Inferior parietal cortex (tissue), 1 donor: ENCODE results near the gene FKBP2.
A peak's percentile ranks its signal among the peaks of the same experiment; 100 is the strongest.

Source experiments
- DNase-seq: peaks from one replicate; pipeline ENCODE4 v3.0.0-alpha.2; 2016; ENCODE audit errors: extremely low spot score

FKBP2 gene

GRCh38 chr11:64284962-64285884 is 44.3 kb downstream of the FKBP2 start, which contains the start of gene GPR137:
GPR137 (plus strand) TSS chr11:64285848; CDS start chr11:64286525, 677 bp downstream.
- peak; percentile 84 for DNase-seq

DNA sequence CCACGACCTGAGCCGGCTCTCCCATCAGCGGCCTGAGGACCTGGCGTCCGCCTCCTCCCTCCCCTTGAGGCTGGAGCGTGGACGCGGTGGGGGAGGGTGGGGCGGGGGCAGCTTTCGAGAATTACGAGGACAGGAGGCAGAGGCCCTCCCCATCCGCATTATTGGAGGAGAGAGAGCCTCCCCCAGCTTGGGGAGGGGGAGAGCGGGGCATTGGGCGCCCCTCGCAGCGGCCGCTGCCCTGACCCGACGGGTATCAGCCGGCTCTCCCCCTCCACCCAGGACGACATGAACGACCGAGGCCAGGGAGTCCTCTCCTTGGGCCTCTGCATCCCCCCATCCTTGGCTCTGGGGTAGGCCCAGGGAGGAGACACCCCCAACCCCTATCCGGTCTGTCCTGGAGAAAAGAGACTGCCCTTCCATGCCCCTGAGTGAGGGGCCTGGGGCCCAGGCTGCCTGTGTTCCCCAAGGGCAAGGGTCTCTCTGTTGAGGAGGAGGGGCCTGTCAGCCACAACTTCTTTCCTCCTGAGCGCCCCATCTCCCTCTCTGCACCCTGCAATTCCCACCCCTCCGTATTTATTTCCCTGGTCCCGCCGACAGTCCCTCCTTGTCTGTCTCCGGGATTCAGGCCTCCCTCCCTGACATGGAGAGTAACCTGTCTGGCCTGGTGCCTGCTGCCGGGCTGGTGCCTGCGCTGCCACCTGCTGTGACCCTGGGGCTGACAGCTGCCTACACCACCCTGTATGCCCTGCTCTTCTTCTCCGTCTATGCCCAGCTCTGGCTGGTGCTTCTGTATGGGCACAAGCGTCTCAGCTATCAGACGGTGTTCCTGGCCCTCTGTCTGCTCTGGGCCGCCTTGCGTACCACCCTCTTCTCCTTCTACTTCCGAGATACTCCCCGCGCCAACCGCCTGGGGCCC is 45.2 kb downstream of the FKBP2 start:
- DNase-seq: no peak

DNA sequence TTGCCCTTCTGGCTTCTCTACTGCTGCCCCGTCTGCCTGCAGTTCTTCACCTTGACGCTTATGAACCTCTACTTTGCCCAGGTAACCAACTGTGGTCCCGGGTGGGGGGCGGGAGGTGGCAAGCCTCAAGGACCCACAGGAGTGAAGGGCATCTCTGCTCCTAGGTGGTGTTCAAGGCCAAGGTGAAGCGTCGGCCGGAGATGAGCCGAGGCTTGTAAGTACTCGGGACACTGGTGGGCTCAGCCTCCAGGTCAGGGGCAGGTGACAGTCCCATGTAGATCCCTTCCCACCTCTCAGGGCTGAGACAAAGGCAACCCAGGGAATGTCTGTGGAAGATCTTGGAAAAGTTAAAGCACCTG is 45.9 kb downstream of the FKBP2 start:
- DNase-seq: no peak

DNA sequence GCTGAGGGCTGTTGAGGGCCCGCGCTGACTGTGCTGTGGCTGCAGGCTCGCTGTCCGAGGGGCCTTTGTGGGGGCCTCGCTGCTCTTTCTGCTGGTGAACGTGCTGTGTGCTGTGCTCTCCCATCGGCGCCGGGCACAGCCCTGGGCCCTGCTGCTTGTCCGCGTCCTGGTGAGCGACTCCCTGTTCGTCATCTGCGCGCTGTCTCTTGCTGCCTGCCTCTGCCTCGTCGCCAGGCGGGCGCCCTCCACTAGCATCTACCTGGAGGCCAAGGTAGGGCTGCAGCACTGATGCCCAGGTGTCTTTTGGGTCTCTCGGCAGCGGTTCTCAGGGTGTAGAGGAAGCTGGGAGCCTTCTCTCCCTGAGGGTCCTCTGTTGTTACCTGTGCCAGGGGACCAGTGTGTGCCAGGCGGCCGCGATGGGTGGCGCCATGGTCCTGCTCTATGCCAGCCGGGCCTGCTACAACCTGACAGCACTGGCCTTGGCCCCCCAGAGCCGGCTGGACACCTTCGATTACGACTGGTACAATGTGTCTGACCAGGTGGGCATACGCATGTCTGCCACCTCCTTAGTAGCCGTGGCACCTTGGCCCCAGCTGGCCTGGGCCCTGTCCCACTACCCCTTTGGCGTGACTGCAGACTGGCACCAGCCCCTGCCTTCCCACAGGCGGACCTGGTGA is 46.9 kb downstream of the FKBP2 start:
- no peak for DNase-seq

DNA sequence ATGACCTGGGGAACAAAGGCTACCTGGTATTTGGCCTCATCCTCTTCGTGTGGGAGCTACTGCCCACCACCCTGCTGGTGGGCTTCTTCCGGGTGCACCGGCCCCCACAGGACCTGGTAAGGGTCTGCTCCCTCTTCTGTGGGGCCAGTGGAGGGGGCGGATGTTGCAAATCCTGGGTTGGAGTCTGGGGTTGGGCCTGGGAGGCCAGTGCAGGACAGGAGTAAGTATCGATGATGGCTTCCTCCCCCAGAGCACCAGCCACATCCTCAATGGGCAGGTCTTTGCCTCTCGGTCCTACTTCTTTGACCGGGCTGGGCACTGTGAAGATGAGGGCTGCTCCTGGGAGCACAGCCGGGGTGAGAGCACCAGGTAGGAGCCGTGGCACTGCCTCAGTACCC is 47.5 kb downstream of the FKBP2 start:
- no peak for DNase-seq

GRCh38 chr11:64289002-64289564 is 48.2 kb downstream of the FKBP2 start:
- no peak for DNase-seq

- DNase-seq: no peak
These were observed 49.7 kb downstream of the FKBP2 start for GRCh38 chr11:64290352-64291261.

DNA sequence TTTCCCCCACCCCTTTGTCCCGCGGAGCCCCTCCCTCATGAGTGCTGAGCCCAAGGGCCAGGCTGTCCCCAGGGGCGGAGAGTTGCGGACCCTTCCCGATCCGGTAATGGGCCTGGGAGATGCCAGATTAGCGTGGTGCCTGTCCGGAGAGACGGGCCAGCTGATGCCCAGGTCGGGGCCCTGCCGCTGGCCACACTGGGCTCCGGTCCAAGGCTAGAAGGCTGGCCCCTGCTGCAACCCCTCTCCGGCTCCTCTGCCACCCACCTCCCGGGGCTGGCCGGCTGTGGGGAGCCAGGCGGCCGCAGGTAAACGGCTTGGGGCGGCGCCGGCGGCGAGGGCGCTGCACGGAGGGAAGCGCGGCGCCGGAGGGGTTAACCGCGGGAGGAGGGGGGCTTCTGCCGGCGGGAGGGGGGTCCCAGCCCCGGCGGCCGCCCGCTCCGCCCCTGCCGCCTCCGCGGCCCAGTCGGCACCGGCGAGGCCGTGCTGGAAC is 50.4 kb downstream of the FKBP2 start, which contains the start of gene KCNK4:
TSS of gene KCNK4 (plus strand) at position 41 of the 490 bp plus-strand sequence. CDS start 1,717 bp downstream, outside the sequence.
- DNase-seq: no peak

DNA sequence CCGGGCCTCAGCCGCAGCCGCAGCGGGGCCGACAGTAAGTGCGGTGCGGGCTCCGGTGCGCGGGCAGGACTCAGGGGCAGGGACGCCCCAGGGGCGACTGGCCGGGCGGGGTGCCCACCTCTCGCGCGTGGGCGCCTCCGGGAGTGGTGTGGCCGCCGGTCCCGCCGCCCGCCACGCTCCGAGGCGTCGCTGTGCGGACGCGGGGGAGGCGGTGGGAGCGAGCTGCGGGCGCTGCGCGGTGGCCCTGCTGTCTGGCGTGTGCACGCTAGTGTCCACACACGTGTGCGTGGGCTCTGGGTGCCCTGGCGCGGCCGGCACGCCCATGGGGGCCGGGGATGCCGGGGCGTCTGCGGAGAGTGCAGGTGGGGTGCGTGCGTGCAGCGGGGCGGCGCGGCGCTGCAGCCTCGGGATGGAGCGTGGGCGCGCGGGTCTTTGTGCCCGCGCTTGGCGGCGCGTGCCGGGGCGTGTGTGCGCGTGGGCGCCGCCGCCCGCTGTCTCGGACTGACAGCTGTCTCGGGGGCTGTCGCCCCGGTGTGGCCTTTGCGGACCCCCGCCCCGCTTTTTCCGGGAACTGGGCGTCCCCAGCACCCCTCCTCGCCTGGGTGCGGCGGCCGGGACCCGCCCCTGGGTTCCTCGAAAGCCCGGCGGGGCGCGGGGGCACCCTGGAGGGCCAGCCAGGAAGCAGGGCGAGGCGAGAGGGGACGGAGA is 51.0 kb downstream of the FKBP2 start:
- DNase-seq: no peak

- no peak for DNase-seq
These were observed 51.8 kb downstream of the FKBP2 start for GRCh38 chr11:64292460-64293254.
